GM19328 (cell line): ENCODE measurements around the gene POPDC2.

ENCODE experiments used
- ATAC-seq: cut with Tn5 transposase; IDR thresholded peaks from one replicate; pipeline ENCODE4 v1.9.1; 2021; ENCODE audit warnings: mild to moderate bottlenecking, moderate library complexity; ENCODE audit not compliant: unreplicated experiment

The POPDC2 gene

DNA sequence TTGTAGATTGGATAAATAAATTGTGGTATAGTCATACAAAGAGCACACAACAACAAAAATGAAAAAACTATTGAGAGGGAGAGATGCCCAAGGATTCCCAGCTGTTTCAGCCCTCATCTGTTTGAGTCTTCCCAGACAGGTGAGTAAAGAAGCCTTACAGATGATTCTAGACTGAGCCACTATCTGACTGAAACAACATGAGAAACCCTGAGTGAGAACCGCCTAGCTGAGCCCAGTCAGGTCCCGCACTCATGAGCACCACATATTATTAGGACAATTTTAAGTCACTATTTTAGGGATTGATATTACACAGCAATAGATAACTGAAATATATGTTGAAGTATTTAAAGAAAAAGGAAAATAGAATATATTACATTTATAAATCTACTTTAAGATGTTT, 19.0 kb downstream of the POPDC2 start:
- no peak for ATAC-seq

DNA sequence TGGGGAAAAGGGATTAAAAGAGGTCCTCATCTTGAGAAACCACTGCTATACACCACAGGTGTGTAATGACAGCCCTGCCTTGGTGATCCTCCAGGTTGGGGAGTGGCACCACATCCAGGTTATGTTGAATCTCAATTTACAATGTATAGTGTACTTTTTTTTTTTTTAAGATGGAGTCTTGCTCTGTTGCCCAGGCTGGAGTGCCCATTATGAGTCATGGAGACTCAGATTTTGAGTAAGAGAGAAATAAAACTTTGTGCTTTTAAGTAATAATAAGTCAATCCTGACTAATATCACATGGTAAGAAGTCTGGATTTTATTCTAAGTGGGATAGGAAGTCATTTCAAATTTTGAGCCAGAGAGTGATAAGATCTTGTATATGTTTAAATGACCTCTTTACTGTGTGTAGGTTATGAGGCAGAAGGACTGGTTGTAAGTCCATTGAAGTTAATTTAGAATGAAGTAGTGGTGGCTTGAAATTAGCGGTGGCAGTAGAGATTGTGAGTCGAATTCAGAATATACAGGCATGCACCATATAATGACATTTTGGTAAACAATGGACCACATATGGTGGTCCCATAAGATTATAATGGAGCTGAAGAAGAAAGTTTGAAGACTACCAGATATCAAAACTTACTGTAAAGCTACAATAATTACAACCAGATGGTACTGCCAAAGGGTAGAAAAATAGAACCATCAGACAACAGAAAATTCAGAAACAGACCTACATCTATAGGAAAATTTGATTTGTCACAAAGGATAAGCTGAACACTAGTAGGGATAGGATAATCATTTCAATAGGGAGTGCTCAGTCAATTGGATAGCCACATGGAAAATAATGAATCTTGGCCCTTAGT, 20.7 kb downstream of the POPDC2 start:
- no peak for ATAC-seq

DNA sequence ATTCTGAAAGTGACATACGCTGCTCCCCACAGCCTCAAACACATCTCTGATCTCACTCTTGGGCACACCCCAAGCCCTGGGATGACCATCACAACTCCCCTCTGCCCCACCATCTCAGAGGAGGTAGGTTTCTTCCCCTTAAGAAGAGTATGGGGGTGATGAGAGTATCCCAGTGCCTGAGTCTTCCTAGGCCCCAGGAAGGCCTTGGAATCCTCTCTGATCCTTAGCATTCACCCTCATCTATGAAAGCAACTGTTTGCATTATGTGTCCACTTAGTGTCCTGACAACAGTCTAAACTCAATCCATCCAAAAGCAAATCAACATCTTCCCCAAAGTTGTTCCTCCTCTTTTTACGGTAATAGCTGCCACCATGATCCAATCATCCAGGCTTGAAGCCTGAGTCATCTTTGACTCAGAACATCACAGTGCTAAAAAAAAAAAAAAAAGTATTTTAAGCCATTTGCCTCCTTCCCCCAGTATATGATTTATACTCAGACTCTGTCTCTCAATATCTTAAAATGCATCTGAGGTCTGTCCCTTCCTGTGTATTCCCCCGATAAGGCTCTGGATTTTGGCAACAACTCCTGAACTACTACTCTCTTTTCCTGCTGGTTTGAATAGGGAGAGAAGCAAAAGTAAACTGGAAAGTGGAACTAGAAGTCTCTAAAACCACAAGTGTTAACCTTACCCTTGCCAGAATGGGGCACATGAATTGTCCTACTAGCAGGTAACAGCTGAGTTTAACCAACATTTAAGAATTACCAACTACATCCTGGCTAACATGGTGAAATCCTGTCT, 22.5 kb downstream of the POPDC2 start:
- peak; percentile 37 for ATAC-seq

DNA sequence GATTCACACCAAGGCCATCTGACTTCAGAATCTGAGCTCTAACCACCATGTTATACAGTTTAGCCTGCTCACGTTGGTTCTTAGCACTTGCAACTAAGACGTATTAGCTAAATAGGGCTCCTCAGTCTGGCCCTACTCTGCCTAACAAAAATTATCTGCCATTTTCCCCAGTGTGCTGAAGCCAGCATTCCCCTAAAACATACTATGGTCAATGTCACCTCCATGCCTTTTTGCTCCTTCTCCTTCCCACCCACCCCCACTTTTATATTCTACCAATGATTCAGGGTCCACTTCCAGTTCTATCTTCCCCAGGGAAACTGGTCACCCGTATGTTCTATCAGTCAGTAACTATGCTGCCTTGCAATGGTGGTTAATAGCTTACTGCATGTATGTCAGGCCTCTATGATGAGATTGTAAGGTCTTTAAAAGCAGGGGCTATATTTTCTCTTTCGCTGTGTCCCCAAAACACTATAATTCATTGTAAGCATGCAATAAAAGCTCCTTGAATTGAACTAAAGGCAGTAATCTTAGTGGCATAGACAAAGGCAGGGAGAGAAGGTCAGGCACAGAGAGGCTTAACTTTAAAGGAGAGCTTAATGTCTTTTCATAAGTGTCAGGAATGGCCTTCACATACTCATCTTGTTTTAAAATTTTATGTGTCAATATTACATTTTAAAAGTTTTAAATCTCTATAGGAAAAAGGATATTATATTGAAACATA, 23.3 kb downstream of the POPDC2 start:
- ATAC-seq = no peak

DNA sequence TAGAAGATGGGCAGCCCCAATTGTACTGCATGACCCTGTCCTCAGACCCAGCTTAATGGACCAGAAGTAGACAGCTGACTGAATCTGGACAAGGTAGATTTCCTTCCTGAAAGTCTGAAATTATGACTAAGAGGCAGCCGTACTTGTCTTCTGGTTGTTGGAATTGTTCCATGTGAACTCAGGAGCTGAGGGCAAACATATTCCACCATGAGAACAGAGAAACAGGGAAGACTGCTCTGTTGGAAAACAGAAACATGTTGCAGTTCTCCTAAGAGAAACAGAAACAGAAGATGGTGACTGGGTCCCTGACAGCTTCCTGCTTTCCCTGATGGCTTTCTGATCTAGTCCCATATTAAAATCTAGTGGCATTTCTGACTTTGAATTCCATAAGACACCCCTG, 24.1 kb downstream of the POPDC2 start:
- ATAC-seq = no peak

DNA sequence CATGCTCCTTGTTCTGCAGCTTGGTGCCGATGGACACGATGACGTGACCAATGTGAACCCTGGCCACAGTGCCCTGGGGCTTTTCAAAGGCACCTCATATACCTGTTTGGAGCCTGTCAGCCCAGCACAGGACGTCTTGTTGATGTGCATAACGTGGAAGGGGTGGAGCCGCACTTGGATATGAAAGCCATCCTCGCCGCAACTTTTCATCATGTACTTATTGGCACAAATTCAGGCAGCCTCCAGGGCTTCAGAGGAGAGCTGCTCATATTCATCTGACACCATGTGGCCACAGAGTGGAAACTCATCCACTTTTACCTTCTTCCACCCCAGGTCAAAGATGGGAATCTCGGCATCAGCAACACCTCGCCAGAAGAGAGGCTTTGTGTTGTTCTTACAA, 24.7 kb downstream of the POPDC2 start:
- ATAC-seq = no peak

DNA sequence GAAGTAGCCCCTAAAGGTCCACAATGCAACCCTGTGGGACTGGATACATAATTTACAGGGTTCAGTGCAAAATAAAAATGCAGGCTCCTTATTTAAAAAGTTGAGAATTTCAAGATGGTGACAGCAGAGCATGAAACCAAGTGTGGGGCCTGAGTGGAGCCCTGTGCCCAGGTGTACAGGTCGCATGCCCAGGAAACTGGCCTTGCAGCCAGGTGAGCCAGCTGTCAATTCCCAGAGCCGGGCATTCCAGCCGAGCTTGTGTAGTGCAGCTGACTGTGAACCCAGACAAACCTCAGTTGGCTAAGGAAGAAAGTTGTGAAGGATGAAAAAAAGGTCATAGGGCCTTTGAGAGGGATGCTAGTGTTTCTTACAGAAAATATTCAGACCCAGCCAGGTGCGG, 27.6 kb downstream of the POPDC2 start:
- ATAC-seq = no peak

DNA sequence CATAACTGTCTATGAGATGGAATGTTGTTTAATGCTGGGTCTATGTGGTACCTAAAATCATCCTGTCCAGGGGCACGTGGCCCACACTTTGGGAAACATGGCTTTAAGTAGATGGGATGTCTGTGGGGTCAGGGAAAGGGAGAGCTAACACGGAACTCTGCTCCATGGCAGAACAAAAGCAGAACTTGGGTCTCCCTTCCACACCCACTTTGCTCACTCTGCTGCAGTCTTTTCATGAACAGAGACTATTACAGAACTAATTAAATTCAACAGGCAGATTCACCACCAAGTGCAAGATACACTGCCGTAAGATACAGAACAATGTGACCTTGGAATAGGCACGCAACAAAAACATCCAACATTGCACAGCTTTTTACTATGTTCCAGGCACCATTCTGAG, 28.2 kb downstream of the POPDC2 start:
- ATAC-seq = no peak

DNA sequence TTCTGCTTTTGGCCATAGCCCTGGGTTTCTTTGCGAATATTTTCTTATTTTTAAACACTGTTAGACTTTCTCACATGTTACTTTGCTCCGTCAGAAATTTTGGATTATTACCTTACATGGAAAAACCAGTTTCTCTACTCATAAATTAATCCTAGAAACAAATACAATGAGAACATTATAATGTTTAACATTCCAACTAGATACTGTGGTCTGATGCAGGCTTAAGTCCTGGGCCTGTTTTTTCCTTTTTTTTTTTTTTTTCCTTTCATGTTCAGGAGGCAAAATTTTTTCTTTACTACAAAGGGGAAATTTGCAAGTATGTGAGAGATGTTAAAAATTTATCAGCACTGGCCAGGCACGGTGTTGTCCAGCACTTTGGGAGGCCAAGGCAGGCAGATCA, 28.9 kb downstream of the POPDC2 start:
- no peak for ATAC-seq

DNA sequence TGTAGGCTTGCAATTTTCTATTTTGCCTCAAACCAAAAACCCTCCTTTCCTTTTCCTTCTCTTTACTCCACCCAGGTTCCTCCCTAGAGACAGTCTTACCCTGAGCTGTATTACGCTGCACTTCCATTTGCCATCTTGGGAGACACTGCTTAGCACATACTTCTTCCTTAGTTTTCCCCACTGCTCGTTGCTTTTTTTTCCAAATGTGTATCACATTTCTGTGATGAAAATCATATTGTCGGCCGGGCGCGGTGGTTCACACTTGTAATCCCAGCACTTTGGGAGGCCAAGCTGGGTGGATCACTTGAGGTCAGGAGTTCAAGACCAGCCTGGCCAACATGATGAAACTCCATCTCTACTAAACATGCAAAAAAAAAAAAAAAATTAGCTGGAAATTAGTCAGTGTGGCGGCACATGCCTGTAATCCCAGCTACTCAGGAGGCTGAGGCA, 29.5 kb downstream of the POPDC2 start:
- ATAC-seq = no peak

DNA sequence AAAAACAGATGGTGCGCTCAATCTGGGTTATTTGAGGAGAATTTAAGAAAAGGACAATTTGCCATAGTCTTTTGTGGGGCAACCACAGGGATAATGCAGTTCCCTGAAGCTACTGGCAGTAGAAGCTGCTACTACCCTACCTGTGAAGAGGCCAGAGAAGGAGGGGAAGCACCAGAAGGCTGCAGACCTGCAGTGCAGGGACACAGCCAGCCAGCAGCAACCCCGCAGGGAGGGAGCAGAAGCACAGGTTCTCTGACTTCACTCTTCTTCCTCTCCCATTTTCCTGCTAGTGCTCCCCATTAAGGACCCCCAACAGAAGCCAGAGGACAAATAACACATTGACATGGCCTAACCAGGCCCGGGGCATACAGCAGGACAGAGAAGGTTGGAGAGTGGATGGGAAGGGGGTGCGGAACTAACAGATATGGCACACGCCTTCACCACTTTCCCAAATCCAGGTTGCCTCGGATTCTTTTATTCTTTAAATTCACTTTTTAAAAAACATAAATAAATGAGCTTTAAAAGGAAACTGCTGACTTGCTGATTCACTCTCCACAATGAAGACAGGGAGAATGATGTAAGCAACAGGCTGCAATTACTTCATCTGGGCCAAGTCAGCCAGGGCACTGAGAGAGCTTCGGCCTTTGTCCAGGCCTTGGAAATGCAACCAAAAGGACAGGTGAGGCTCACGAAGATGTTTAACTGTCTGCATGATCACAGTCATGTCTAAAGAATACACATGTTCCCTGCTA, 30.1 kb downstream of the POPDC2 start:
- ATAC-seq = no peak

DNA sequence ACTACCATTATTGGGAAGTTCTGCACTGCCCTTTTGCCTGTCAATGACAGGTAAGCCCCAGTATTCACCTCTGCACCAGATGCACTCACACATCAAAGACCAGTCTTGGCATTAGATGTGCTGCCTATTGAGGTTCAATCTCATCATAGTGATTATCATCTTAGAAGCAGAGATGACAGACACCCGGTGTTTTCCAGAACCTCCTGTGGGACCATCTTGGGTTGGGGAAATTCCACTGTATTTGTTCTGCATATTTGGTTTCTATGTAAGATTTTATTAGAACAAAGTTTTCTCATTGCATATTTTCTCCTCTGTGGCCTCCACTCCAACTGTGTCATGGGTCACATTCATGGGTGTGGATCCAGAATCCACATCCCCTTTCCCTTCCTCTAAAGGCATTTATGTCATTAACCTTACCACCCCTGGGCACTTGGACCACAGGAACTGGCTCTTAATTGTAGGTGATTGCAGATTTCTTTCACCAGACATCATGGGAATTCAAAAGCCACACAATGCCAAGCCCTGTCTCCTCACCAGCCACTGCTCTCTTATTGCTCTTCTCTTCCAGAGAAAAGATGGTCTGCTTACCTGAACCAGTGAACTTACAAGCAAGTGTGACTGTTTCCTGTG, 31.5 kb downstream of the POPDC2 start:
- no peak for ATAC-seq

DNA sequence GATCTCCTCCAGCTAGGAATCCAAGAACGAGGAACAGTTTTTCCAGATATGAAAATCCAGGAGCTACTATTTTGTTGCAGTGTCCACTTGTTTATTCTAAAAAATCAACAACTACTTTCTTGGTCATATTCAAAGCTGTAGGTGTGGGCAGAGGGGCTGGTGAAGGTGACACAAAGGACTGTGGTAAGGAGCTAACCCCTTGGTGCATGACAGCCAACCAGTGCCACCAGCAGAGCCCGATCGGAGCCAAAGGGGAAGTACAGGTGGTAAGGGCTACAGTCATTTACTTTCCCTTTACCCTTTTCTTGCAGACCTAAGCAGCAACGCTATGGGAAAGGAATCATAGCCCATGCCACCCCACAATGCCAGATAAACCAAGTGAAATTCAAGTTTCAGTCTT, 32.0 kb downstream of the POPDC2 start:
- no peak for ATAC-seq

DNA sequence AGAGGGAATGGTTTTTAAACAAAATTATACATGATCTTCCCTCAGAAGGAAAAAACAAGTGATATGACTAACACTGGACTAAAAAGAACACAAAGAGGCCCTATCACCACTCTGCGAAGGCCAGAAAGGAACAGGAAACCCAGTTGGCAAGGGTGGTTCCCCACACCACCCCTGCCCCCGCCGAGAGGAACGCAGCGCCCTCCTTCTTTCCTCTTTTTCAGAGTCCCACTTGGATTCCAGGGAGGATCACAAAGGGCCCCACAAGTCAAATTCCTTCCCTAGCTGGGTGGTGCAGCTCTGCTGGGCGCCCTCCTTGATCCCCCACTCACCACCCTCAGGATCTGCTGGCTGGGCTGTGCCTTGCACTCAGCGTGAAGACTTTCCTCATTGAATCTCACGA, 32.9 kb downstream of the POPDC2 start:
- ATAC-seq = no peak

DNA sequence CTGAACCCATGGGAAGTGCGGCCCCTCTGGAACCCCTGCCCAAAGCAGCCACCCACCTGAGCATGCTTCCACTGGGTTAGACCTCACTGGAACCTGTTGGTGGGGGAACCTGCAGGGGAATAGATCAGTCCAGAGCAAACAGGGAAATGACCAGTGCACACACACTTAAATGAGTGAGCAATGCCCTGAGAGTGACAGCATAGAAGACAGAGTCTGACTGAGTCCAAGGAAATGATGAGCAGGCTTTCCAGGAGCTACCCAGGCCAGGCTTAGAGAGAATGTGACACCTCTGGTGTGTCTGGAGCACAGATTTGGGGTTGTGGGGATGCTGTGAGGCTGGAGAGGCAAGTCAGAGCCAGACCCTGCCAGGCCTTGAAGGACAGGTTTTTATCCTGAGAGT, 34.2 kb downstream of the POPDC2 start:
- no peak for ATAC-seq

DNA sequence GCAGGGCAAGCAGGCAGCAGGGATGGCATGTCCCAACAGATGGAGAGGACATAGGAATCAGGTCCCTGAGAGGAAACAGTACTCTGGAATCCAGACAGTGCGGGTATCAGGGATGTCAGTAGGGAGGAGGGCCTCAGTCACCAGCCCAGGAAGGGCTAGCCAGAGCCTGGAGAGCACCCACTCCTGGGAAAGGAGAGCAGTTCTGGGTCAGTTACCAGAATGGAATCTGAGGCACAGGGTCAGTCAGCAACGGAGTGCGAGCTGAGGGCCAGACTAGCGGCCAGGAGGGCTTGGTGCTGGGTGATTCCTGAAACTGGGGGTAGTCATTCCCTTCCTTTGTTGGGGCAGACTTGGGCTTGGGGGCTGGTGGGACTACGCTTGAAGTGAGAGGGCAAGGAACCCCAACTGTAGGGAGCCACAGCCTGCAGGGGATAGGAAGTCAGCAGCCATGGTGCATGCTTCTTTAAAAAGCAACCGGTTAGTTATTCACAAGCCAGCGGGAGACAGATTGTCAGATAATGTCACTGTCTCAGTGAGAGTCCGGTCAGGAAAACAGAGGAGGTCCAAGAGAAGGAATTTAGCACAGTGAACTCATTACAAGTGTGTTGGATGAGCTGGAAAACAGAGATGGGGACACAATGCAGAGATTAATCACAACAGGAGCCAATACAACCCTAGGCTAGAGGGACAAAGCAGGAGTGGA, 34.8 kb downstream of the POPDC2 start:
- ATAC-seq = no peak

DNA sequence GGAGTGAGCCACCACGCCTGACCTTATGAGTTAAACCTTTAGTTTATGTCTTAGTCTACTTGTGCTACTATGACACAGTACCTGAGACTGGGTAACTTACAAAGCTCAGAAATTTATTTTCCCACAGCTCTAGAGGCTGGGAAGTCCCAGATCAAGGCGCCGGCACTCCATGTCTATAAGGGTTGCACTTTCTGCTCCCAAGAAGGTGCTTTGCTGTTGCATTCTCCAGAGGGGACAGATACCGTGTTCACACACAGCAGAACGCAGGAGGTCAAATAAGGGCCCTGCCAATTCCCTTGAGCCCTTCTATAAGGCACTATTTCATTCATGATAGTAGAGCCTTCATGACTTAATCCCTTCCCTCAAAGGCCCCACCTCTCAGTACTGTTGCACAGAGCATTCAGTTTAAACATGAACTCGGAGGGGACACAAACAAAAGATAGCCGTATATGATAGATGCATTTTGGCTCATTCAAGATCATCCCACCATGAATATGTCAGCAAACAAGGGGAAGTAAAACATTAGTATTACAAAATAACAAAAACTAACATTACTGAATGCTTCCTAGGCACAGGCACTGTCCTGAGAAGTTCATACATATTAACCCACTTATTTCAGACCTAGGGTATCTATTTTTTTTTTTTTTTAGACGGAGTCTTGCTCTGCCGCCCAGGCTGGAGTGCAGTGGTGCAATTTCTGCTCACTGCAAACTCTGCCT, 36.2 kb downstream of the POPDC2 start:
- no peak for ATAC-seq

DNA sequence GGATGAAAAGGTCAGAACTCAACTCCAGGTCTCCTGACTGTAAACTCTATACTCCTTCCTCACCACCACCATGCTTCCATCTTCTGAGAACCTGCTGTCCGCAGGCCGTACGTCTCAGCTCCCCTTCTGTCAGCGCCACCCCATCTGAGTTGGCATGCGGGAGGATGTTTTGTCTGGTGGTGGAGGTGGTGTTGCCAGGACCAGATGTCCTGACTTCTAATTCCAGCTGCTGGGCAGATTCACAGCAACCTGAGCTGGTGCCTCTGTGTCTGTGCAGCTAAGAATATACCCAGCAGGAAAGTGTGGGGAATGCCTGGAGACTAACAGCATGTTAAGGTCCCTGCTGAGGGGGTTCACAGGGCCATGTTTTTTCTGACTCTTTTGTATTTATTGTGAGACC, 39.5 kb downstream of the POPDC2 start:
- ATAC-seq = no peak

DNA sequence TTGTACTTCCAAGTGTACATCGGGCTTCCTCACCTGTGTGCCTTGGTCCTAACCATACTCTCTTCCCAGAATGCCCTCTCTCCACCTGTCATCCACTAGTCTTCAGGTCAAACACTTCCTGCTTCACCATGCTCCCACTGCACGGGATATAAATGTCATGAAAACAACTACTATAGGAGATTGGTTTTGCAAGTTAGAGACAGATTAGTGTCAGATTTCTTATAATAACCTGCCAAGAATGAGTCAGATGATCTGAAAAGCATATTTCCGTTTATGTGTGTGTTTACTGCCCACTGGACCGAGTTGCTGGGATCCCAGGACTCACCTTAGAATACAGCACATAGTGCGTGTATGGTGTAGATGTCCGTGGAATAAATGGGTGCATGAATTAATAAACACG, 41.3 kb downstream of the POPDC2 start:
- ATAC-seq = no peak
